K562 (cell line): Measurements from ENCODE around the gene IQGAP3.

Experiments
- CTCF ChIP-seq, 3 experiments: IDR thresholded peaks in 2 of 3; conservative IDR thresholded peaks in 1 of 3; 2 replicates each; pipeline ENCODE4 v1.5.1; 2011 to 2012; ENCODE audit warnings: low read length in 3 of 3, mild to moderate bottlenecking in 3 of 3, control low read depth in 2 of 3, improper control_type of control experiment in 1 of 3, inconsistent platforms in 1 of 3, low read depth in 1 of 3, mixed read lengths in 1 of 3, moderate library complexity in 1 of 3; ENCODE audit not compliant: insufficient read depth in 2 of 3
- MAX ChIP-seq: sonication (generic); formaldehyde crosslinking; IDR thresholded peaks from 2 replicates; pipeline ENCODE4 v1.9.0; 2022; ENCODE audit warnings: mild to moderate bottlenecking, missing genetic modification reagents
- TCF7L2 ChIP-seq: fragments of 150-350 bp; IDR thresholded peaks from 2 replicates; pipeline ENCODE4 v1.6.1; 2016; ENCODE audit warnings: low read depth, mild to moderate bottlenecking, low read length, moderate library complexity

DNA sequence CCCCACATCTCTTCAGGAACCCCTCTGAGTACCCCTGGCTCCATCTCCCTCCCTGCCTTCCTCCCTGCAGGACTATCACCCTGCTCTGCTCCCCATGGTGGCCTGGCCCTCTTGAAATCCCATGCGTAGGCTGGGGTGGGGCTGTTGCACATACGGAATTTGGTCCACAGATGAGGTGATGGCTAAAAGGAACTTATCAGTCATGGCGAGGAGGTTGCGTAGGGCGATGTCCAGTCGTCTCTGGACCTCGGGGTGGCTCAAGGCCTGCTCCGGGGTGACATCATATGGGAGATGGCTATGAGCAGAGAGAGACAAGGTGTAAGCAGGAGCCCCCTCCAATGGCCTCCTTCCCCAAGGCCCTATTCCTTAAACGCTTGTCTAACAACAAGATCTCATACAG lies 35.3 kb downstream of the IQGAP3 start:
- no peak for TF ChIP-seq TCF7L2
- no peak for TF ChIP-seq CTCF (IDR thresholded peaks at IDR 0.05 in 2 of 3, conservative IDR thresholded peaks at IDR 0.05 in 1 of 3; ENCODE audit: insufficient read depth in 2 of 3, low read depth in 1 of 3, low read length in 3 of 3)
- TF ChIP-seq MAX: no peak
